ENCODE data around the gene EPN1.

The EPN1 gene

GRCh38 chr19:55694656-55695491, 19.8 kb downstream of the EPN1 start:
- DNase-seq (ENCODE audit: low read depth) = no peak
- no peak overlapping the region for H3K4me3 ChIP-seq (ENCODE audit: low read depth, low read length)
- TF ChIP-seq CTCF (IDR thresholded peaks at IDR 0.05; ENCODE audit: low read depth, low read length, missing control alignments) = no peak

GRCh38 chr19:55695511-55696290, 20.7 kb downstream of the EPN1 start:
- no peak for DNase-seq (ENCODE audit: low read depth)
- TF ChIP-seq CTCF (IDR thresholded peaks at IDR 0.05; ENCODE audit: low read depth, low read length, missing control alignments) = no peak
- no peak overlapping the region for H3K4me3 ChIP-seq (ENCODE audit: low read depth, low read length)

- no peak for DNase-seq (ENCODE audit: low read depth)
- TF ChIP-seq CTCF (IDR thresholded peaks at IDR 0.05; ENCODE audit: low read depth, low read length, missing control alignments) = no peak
Observed at GRCh38 chr19:55696301-55697068, 21.5 kb downstream of the EPN1 start.

GRCh38 chr19:55697069-55697440, 22.0 kb downstream of the EPN1 start:
- TF ChIP-seq CTCF (IDR thresholded peaks at IDR 0.05; ENCODE audit: low read depth, low read length, missing control alignments) = no peak
- no peak overlapping the region for H3K4me3 ChIP-seq (ENCODE audit: low read depth, low read length)
- no peak for DNase-seq (ENCODE audit: low read depth)

More at GRCh38 chr19:55696301-55697068, 21.5 kb downstream of the EPN1 start:
- no peak overlapping the region for H3K4me3 ChIP-seq (ENCODE audit: low read depth, low read length)

GRCh38 chr19:55697698-55698097, 22.7 kb downstream of the EPN1 start:
- DNase-seq (ENCODE audit: low read depth) = no peak
- TF ChIP-seq CTCF (IDR thresholded peaks at IDR 0.05; ENCODE audit: low read depth, low read length, missing control alignments) = no peak
- no peak overlapping the region for H3K4me3 ChIP-seq (ENCODE audit: low read depth, low read length)

- no peak for DNase-seq (ENCODE audit: low read depth)
- no peak overlapping the region for H3K4me3 ChIP-seq (ENCODE audit: low read depth, low read length)
- TF ChIP-seq CTCF (IDR thresholded peaks at IDR 0.05; ENCODE audit: low read depth, low read length, missing control alignments) = no peak
Observed at GRCh38 chr19:55698256-55698655, 23.2 kb downstream of the EPN1 start.

Measured in GM12864 (cell line).